LoVo (cell line): ENCODE results near the gene EPHB1.
"Not testable (repeated sequence)": the region's sequence is repeated elsewhere in the genome, so short reads cannot be mapped to it uniquely, and the experiment has no call there.

Experiments
- DNase-seq: peaks from one replicate; pipeline ENCODE4 v3.0.0-alpha.2; 2016; ENCODE audit warnings: low spot score

Gene EPHB1

DNA sequence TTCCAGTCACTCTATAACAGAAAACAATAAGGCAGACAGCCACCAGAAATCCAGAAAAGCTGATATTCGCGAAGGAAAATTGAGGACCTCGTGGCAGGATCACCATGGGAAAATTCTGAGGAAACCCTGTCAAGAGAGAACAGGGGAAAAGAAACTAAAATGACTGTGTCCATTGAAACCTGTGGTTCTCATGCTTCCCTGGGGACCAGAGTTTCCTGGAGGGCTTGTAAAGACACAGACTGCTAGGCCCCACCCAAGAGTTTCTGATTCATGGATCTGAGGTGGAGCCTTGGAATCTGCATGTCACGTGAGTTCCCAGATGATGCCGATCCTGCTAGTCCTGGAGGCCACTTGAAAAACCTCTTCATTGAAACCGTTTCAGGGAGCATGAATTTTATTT, 420.5 kb downstream of the EPHB1 start:
- peak; percentile 6 for DNase-seq

DNA sequence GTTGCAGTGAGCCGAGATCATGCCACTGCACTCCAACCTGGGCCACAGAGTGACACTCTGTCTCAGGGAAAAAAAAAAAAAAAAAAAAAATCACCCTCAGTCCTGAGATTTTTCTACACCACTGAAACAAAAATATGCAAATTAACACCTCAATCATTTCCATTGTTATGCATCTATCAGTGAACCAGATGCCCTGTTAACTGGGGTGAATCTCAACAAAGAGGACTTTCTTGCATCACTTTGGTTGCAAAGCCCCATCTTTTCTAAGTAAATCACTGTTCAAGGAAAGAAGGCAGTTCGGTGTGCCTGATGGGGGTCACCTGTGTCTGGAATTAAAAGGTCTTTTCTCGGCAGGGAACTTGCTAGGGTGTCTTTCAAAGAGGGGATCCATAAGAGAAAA, 421.6 kb downstream of the EPHB1 start:
- no peak for DNase-seq

DNA sequence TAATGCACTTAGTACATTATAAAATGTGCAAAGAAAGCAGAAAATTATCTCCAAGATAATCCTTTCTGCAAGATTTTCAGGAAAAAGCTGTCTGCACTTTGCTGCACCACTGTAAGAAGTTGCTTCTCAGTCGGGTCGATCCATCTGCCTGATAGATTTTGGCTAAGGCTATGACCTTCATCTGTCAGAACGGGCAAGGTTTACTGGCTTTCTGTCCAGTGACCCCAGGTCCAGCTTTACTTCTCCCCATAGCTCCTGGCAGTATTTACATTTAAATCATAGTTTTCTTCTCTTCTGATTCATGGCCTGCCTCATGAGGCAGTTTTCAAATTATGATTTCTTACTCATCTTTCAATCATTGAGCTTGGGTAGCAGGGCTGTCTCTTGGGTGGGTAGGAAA, 422.7 kb downstream of the EPHB1 start:
- DNase-seq = no peak

DNA sequence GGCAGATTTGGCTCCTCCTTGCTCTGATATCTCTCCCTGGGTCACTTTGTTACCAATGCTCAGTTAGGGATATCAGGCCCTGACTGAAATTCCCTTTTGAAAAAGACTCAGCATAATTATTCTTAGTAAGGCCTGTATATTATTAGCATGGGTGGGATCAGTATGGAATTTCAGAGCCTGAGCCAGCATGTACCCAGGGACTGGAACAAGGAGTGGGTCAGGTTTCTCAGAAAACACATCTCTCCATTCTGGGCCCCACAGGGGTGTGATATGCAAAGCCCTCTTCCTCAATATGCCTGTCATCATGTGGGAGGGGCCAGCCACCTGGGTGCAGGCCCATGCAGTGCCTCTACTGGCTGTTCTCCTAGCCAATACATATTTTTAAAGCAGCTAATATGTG, 423.2 kb downstream of the EPHB1 start:
- DNase-seq = no peak

DNA sequence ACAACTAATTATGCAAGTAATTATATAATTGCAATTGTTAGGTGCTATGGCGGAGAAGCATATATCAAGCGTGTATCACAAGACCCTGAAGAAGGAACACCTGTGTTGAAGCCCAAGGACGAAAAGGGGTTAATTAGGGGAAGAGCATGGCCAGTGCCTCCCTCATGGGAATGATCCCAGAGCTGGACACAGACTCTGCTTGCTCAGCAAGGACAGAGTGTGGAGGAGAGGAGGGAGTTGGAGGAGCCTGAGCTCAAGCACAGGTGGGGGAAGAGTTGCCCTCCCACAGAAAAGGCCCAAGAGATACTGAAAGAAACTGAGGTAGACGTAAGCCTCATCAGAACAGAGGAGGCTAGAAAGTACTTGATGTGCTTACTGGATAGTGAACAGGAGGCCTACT, 423.7 kb downstream of the EPHB1 start:
- no peak for DNase-seq

DNA sequence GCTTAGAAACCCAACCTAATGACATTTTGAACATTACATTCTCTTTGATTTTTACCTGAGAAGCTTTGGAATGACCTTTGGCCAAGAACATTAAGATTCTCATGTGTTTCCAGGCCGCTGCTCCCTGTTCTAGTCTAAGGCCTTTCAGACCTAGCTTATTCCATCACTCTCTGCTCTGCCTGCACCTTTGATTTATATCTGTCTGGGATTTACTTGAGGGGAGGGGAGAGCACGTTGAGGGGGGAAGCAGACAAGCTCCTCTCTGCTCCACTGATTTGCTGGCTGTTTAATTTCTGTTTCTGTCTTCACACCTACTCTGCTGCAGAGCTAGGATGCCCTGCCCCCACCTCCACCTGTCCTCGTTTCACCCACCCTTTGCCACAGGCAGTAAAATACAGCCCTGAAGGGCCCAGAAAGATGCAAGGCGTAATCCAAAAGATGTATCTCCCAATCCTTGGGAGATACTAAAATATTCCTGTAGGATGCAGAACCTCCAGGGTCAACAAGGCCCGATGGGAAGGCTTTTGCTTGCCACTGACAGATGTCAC, 429.8 kb downstream of the EPHB1 start:
- no peak for DNase-seq

DNA sequence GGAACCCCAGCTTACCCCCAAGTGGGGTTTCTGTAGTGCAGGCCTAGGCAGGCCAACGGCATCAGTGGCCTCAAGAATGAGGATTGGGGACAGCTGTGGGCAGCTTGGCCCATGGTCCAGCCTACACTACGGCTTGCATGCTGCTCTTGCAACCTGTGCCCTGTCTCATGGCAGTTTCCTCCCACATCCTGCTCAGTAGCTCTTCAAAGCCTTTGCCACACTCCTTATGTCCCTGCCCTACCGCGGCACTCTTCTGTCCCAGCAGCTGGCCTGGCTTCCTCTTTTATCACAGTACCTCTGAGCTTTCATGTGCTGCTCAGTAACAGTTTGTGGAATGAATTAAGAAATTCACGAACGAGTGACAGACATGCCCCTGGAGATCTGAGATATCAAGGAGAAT, 431.0 kb downstream of the EPHB1 start:
- DNase-seq = no peak

DNA sequence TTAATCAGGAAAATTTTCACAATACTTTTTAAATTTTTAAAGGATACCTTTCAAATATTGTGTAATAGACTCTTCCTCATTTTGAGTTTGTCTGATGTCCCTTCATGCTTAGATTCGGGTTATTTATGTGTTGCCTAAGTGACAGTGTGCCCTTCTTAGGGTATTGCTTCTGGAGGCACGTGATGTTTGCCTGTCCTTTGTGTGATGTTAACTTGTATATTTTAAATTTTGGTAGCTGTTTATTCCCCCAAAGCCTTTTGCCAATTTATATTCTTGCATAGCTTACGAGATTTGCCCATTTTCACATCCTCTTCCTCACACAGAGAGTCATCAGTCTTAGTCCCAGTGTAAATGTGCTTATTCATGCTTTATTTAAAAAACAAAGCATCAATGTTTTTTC, 433.1 kb downstream of the EPHB1 start:
- no peak for DNase-seq

DNA sequence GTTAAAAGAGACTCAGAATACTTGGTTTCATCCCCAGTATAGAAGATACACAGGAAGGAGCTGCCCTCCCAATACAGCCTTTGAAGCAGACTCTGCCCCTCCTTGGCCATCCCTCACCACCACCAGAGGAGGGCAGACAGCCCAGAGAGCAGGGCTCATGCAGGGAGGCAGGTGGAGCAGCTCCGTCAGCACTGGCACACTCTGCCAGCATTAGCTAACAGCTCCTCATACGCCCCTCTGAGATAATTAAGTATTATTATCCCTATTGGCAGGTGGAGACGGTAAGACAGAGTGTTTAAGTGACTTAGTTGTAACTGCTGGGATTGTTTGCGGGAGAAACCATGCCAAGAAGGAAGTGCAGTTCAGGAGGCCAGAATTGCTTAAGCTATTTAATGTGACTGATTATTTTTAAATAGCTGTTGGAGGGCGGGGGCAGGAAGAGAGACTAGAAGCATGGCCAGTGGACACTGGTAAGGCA, 434.0 kb downstream of the EPHB1 start:
- DNase-seq = no peak

DNA sequence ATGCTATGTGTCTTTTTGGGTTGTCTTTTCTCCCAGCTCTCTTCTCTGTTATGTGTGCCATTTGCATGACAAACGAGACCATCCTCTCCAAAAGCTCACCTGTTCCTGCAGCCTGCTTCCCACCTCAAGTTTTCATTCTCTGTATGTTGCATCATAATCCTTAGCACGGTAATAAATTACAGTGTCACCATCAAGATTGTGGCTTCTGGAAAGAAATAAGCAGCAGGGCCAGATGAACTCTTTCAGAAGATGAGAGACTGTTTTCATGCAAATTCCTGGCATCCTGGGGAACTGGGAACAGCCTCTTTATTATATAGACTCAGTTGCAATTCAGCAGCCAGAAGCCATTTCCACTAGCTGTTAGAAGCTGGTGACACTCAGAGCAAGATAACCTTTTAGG, 436.7 kb downstream of the EPHB1 start:
- no peak for DNase-seq

DNA sequence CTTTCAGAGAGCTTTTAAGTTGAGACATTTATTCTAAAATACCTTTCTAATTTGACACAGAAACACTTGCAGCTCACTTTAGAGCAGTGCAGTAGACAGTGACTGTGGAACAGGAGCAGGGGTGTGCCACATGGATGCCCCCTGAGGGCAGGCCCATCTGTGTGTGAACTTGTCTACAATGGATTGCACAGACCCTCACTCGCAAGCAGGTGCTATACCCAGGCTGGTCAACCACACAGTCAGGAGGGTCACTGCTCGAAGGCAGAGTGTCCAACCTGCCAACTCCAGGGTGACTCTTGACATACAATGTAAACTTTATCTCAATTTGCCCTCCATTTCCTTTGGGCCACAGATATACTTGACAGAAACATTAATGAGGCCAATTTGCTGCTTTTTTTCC, 437.2 kb downstream of the EPHB1 start:
- no peak for DNase-seq

DNA sequence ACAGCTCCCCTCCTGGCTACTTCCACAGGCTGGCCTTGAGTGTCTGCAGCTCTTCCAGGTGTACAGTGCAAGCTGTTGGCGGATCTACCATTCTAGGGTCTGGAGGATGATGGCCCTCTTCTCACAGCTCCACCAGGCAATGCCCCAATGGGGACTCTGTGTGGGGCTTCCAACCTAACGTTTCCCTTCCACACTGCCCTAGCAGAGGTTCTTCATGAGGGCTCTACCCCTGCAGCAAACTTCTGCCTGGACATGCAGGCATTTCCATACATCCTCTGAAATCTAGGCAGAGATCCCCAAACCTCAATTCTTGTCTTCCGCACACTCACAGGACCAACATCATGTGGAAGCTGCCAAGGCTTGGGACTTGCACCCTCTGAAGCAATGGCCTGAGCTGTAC, 438.4 kb downstream of the EPHB1 start:
- not testable (repeated sequence) for DNase-seq

DNA sequence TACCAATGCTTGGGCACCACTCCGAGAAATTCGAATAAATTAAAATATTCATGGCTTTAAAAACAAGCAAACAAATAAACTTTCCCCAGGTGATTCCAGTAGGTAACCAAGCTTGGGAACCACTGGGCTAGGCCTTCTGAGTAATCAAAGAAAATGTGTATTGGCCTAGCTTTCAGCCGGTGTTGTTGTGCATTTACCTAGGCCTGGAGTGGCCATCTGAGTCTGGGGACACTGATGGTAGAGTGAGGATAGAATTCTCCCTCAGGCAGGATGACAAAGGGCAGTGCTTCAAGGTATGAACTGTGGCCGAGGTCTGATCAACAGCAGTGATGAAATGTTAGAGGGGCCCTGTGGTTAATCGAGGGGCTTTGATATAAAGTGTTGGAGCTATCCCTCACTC, 440.5 kb downstream of the EPHB1 start:
- DNase-seq = no peak

DNA sequence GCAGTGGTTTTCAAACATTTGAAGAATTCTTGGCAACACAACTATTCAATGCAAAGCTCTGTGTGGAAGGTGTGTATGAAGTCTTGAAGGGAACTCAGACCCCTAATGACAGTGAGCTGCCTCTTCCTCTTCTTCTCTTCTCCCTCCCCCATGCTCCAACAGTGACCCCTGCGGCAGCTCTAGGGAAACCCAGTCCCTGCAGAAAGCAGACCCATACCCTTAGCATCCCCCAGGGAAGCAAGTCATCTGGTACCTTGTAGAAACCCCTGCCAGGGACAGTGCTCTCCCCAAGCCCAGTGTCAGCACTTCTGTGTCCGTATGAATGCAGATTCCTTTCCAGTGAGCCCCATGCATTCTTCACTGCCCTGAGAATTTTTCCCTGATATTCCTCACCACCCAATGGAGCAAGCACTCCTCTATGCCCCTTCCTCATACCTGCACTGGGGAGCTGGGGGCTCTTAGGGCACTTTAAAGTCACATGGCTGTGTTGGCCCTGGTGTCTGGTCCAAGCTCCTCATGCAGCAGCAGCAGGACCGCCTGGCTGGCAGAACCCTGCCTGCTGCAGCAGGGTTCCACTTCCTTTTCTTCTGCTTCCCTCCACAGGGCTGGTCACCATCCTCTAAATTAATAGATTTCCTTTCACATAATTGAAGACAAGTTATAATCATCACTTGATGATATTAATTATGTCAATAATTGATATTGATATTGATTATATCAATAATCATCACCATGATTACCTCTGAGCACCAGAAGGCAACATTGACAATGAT, 442.5 kb downstream of the EPHB1 start:
- DNase-seq = no peak

DNA sequence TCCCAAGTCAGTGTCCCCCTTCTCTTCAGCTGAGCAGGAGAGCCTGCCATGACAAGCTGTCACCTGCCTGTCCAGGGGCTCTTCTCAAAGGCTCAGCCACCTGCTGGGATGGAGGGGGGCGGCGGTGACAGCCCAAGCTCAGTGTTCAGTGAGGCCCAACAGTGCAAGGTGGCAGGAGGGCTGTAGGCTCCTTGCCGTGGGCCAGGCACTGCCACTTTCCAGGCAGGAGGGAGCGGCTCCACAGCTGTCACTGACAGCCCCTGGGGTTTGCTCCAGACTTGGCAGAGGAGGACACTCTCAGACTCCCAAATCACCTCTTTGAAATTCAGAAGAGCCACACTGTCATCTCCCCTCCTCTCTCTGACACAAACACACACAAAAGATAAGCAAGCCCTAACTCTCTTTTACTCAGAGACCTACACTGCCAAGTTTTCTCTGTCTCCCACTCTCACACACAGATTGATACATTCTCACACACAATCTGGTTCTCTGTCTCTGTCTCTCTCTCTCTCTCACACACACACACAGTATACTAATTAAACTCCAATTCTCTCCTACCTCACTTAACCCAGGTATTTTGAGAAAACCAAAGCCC, 443.3 kb downstream of the EPHB1 start:
- no peak for DNase-seq

DNA sequence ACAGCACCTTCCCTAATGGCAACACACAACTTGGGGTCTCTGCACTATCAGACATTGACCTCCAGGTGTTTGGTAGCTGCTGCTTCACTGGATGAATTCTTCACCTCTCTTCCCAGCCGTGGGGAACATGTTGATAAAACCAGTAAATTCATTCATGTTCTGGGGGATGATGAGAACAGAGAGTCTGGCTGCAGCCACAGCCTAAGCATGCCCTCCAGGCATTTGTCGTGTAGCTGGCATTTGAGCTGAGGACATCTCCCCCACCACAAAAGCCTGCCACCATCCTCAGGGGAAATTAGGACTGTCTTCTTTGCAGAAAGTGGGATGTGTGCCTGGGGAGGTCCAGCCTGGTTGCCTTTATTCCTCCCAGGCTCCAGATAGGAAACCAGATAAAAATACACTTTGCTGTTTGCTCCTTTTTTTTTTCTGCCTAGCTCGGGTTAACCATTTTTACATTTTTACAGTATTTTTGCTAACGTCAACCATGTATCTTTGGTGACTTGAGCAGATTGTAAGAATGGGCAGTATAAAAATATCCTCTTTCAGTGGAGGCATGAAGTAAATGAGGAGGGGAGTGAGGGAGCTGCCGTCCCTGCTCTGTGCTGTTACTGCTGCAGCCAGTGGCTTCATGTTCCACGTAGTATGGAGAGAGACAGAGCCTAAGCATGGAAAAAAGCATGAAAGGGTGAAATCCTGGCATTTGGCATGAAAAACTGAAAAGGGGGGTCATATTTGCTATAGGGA, 444.0 kb downstream of the EPHB1 start:
- no peak for DNase-seq

DNA sequence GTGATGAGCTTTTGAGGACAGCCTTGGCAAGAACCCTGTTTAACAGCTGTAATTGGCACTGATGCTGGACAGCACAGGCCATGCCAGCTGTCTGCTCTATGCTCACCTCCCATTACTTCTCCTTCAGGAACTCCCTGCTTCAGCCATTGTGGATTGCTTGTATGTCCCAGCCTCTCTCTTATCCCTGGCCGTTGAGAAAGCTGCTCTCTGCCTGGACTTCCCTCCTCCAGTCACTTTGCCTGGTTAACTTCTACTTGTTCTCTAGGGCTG, 444.5 kb downstream of the EPHB1 start:
- no peak for DNase-seq

DNA sequence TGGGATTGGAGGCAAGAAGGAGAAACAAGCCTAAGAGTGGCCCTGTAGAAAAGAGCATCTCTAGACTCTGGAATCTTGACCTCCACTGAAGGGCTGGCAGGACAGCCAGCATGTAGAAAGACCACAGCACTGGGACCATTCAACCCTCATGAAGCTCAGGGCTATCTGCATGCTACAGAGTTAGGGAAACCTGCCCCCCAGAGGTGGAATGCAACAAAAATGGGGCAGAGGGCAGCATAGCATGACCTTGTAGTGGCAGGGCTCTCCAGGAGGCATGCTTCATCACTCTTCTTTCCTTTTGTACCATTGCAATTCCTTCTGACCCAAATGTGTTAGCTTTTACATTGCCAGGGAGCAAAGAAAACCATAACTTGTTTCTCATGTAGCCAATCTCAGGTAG, 445.4 kb downstream of the EPHB1 start:
- DNase-seq = no peak

DNA sequence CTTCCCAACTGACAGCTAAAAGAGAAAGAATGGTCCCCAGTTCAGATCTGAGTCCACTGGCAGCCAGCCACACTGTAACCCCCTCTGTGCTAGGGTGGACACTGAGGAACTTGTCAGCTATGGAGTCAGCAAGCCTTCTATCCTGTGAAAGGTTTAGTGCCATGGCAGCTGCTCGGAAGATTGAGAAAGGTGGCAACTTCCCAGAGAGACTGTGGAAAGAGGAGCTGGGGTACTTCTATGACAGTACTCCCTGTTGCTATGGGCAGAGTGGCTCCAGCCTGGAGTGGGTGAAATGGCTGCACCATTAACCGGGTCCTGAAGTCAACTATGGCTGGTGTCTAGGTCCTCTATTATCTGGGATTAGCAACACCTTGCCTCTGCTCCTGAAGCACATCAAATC, 447.2 kb downstream of the EPHB1 start:
- DNase-seq = no peak

DNA sequence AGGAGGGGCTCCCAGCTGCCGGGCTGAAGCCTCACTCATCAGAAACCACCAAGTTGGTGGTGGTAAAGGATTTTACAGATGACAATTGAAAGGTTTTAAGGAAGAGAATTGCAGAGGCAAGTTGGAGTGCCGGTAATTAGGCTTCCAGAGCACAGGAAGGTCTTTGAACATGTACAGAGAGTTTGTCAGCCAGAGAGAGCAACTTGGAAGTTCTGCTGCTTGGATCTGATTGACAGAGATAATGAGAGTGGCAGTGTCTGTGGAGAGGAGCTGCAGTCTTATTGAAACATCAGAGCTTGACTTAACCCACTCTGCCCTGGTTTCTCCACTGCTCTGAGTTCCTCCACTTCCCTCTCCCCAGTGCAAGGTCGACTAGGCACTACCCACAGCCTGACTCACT, 448.6 kb downstream of the EPHB1 start:
- DNase-seq = no peak

DNA sequence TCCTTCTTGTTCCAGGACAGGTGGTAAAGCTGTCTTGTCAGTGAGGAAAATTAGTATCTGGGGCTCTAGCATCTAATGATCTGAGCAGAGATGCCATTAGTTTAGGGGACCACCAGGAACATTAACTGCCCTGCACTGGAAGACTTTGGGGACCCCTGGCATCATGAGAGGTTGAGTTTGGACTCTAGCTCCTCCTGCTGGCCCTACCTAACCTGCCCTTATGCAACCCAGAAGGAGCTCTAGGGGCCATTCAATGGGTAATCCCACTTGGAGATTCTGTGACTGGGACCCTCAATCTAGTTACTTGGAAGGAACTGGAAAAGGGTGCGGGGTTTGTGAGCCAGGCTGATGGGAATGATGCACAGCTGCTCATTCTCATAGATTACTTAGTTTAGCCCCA, 451.0 kb downstream of the EPHB1 start:
- DNase-seq = no peak

DNA sequence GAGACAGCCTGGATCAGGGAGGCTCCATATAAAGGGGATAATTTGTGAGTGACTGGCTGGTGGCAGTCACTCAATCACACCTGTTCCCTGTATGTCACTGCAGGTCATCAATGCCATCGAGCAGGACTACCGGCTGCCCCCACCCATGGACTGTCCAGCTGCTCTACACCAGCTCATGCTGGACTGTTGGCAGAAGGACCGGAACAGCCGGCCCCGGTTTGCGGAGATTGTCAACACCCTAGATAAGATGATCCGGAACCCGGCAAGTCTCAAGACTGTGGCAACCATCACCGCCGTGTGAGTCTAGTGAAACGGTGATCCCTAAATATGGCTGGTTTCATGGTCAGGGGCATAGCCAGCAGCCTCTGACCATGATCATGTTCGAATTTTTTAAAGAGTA, 453.2 kb downstream of the EPHB1 start:
- DNase-seq = no peak

DNA sequence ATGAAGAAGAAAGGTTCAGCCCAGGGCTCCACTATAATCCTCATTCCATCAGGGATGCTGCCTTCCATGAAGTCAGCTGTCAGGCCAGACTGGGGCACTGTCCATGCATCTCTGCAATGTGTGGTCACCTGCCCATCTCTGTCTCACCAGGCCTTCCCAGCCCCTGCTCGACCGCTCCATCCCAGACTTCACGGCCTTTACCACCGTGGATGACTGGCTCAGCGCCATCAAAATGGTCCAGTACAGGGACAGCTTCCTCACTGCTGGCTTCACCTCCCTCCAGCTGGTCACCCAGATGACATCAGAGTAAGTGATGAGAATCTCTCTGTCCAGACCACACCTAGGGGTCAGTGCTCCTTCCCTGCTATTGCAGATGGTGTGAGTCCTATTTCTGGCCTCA, 454.1 kb downstream of the EPHB1 start:
- DNase-seq = no peak
